IMR-90 (cell line): Measurements from ENCODE around the gene APOE.
"Not testable (repeated sequence)": the region's sequence is repeated elsewhere in the genome, so short reads cannot be mapped to it uniquely, and the experiment has no call there.

Experiments used
- BHLHE40 ChIP-seq: fragments of 150-350 bp; IDR thresholded peaks from 2 replicates; pipeline ENCODE4 v1.6.1; 2016; ENCODE audit warnings: mild to moderate bottlenecking, low read depth, low read length
- CEBPB ChIP-seq: IDR thresholded peaks from 2 replicates; pipeline ENCODE4 v1.6.1; 2012; ENCODE audit warnings: low read depth, low read length, improper control_type of control experiment
- CHD1 ChIP-seq: IDR thresholded peaks from 2 replicates; pipeline ENCODE4 v1.6.1; 2012; ENCODE audit warnings: low read depth, low read length, improper control_type of control experiment
- ELK1 ChIP-seq: fragments of 150-350 bp; IDR thresholded peaks from 2 replicates; pipeline ENCODE4 v1.6.1; 2016; ENCODE audit warnings: low read depth, mild to moderate bottlenecking, low read length, moderate library complexity, borderline replicate concordance
- FOS ChIP-seq: fragments of 150-350 bp; IDR thresholded peaks from 2 replicates; pipeline ENCODE4 v1.6.1; 2016; ENCODE audit warnings: low read depth, low read length
- MAFK ChIP-seq: IDR thresholded peaks from 2 replicates; pipeline ENCODE4 v1.6.1; 2012; ENCODE audit warnings: low read depth, low read length, improper control_type of control experiment
- MAZ ChIP-seq: IDR thresholded peaks from 2 replicates; pipeline ENCODE4 v1.6.1; 2012; ENCODE audit warnings: low read depth, mild to moderate bottlenecking, low read length, improper control_type of control experiment, moderate library complexity, borderline replicate concordance
- MXI1 ChIP-seq: IDR thresholded peaks from 2 replicates; pipeline ENCODE4 v1.6.1; 2012; ENCODE audit warnings: low read depth, mild to moderate bottlenecking, low read length, moderate library complexity, borderline replicate concordance
- POLR2A ChIP-seq: IDR thresholded peaks from 2 replicates; pipeline ENCODE4 v1.6.1; 2012; ENCODE audit warnings: mild to moderate bottlenecking, low read depth, low read length
- RAD21 ChIP-seq: IDR thresholded peaks from 2 replicates; pipeline ENCODE4 v1.6.1; 2012; ENCODE audit warnings: low read length, improper control_type of control experiment
- RFX5 ChIP-seq: IDR thresholded peaks from 2 replicates; pipeline ENCODE4 v1.8.0; 2012; ENCODE audit warnings: low read depth, mild to moderate bottlenecking, low read length, moderate library complexity
- SMC3 ChIP-seq: fragments of 150-350 bp; IDR thresholded peaks from 2 replicates; pipeline ENCODE4 v1.6.1; 2016; ENCODE audit warnings: low read depth, mild to moderate bottlenecking, antibody characterized with exemption, low read length, moderate library complexity
- USF2 ChIP-seq: fragments of 150-350 bp; IDR thresholded peaks from 2 replicates; pipeline ENCODE4 v1.6.1; 2017; ENCODE audit warnings: mild to moderate bottlenecking, antibody characterized with exemption, low read length, low read depth
- TF ChIP-seq, protein P1 (sequence below): conservative IDR thresholded peaks from 2 replicates; pipeline ENCODE4 v1.5.1; 2012; ENCODE audit warnings: mild to moderate bottlenecking, low read depth, low read length, improper control_type of control experiment

DNA sequence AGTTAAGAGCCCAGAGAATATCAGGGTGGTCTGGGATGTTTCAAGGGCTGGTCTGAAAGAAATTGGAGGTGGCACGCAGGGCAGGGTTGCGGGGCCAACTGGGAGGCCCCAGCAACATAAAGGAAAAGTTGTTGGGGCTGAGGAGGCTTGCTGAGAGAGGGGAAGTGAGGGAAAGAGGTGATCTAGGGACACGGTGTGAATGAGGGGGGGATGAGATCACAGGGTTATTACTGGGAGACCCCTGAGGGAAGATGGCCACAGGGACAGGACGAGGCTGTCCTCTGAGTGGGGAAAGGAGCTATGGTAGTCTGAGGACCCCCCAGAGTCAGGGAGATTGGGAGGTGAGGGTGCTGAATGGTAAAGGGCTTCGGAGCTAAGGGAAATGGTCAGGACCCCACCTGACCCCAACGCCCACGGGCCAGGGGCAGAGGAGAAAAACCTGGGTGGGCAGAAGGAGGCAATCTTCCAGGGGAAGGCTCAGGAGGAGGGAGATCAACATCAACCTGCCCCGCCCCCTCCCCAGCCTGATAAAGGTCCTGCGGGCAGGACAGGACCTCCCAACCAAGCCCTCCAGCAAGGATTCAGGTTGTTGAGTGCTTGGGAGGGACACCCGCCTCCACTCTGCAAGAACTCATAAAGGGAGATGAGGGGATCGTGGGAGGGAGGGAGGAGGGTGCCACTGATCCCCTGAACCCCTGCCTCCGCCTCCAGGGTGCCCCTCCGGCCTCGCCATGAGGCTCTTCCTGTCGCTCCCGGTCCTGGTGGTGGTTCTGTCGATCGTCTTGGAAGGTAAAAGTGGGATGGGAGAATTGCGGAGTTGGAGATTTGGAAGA, 20.9 kb downstream of the APOE start:
- TF ChIP-seq, protein P1, sequence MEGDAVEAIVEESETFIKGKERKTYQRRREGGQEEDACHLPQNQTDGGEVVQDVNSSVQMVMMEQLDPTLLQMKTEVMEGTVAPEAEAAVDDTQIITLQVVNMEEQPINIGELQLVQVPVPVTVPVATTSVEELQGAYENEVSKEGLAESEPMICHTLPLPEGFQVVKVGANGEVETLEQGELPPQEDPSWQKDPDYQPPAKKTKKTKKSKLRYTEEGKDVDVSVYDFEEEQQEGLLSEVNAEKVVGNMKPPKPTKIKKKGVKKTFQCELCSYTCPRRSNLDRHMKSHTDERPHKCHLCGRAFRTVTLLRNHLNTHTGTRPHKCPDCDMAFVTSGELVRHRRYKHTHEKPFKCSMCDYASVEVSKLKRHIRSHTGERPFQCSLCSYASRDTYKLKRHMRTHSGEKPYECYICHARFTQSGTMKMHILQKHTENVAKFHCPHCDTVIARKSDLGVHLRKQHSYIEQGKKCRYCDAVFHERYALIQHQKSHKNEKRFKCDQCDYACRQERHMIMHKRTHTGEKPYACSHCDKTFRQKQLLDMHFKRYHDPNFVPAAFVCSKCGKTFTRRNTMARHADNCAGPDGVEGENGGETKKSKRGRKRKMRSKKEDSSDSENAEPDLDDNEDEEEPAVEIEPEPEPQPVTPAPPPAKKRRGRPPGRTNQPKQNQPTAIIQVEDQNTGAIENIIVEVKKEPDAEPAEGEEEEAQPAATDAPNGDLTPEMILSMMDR = not testable (repeated sequence)
- not testable (repeated sequence) for TF ChIP-seq RAD21, MAFK, POLR2A, MAZ, ELK1, FOS, RFX5, USF2, CHD1, CEBPB, MXI1, SMC3, BHLHE40
